ENCODE data around the gene APOC4.

DNA sequence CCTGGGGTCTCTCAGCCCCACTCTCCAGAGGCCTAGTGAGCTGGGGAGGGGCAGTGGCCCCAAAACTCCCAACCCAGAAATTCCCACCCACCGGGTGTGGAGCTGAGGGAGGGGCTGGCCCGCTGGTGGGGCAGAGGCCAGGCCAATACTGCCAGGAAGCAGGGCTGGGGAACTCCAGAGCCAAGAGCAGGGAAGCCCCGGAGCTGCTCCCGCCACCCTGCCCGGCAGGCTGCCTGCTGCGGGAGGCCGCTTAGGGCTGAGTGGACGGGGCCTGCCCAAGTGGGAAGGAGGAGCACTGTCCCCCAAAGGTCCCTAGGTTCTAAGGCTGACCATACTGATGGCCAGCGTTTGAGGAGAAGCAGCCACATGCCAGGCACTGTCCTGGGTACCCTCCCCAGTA is 46.2 kb downstream of the APOC4 start:
- TF ChIP-seq, protein P1, sequence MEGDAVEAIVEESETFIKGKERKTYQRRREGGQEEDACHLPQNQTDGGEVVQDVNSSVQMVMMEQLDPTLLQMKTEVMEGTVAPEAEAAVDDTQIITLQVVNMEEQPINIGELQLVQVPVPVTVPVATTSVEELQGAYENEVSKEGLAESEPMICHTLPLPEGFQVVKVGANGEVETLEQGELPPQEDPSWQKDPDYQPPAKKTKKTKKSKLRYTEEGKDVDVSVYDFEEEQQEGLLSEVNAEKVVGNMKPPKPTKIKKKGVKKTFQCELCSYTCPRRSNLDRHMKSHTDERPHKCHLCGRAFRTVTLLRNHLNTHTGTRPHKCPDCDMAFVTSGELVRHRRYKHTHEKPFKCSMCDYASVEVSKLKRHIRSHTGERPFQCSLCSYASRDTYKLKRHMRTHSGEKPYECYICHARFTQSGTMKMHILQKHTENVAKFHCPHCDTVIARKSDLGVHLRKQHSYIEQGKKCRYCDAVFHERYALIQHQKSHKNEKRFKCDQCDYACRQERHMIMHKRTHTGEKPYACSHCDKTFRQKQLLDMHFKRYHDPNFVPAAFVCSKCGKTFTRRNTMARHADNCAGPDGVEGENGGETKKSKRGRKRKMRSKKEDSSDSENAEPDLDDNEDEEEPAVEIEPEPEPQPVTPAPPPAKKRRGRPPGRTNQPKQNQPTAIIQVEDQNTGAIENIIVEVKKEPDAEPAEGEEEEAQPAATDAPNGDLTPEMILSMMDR (IDR thresholded peaks at IDR 0.05; ENCODE audit: low read depth, low read length, poor library complexity, severe bottlenecking): no peak
- TF ChIP-seq EZH2phosphoT487 (IDR thresholded peaks at IDR 0.05; ENCODE audit: borderline replicate concordance, low read length): no peak
